GM19240 (cell line): ENCODE results near the gene DNAJC7.
"Not testable (repeated sequence)": the region's sequence is repeated elsewhere in the genome, so short reads cannot be mapped to it uniquely, and the experiment has no call there.

ENCODE experiments used
- DNase-seq: peaks from one replicate; pipeline ENCODE4 v3.0.0; 2011; ENCODE audit warnings: low spot score; ENCODE audit not compliant: insufficient read length

The DNAJC7 gene

DNA sequence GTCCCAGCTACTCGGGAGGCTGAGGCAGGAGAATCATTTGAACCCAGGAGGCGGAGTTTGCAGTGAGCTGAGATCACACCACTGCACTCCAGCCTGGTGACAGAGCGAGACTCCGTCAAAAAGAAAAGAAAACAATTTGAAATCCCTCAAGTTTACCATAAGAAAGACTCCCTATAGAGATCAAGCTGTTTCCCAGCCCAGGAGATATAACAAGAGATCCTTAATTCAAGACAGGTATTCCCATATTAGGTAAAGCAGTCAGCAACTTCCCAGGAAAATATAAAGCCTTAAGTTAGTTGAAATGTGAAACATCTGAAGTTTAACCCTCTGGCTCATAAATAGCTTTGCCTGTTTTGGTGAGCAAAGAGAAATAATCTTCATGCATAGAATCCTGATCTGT is 4.9 kb downstream of the DNAJC7 start:
- DNase-seq = not testable (repeated sequence)

DNA sequence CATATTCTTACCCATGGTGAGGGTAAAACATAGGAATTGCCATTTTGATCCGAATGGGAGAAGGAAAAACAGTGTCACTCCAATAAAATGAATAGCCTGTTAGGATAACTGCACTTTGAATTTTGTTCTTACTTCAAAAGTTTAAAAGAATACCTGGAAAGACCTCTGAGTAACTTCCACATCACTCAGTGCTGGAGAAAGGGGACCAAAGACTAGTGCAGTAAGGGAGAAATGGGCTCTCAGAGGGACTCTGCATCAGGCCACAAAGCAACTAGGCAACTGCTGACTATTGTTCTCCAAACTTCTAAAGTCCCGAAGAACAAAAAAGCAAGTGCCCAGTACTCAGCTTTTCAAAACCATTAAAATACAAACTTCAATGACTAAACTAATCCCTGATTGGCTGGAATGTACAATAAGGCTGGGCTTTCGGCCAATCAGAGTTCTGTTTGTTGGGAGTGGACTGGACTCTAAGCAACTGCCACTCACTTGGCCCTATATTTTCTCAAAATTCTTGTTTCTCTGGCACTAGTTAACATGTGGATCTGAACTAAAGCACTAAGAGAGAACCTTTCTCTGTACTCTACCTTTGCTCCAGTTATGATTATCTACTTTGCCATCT is 6.2 kb downstream of the DNAJC7 start:
- DNase-seq = no peak

DNA sequence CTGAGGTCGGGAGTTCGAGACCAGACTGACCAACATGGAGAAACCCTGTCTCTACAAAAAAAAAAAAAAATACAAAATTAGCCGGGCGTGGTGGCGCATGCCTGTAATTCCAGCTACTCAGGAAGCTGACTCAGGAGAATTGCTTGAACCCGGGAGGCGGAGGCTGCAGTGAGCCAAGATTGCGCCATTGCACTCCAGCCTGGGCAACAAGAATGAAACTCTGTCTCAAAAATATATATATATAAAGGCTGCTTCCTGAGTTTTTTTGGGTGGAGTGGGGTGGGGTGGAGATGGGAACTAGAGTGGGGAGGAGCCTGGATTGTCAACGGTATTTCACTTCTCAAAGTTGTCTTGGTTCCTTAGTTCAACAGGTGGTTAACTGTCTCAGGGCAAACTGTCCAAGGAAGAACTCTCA is 7.0 kb downstream of the DNAJC7 start:
- DNase-seq = not testable (repeated sequence)

DNA sequence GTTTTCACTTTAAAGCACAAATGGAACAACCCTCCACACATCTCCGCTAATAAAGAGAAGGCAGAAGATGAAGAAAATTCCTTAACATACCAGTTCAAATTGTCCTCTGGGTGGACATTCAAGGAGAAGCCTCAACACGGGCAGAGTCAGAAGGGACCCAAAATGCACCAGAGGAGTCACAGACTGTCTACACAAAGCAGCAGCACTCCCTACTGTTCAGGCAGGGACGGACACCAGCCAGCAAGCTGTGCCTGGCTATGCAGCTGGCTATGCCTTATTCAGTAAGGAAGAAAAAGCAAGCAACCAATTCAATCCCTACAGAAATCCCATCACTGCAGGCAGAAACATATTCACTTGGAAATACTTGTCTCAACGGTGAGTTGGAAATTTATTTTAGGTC is 8.1 kb downstream of the DNAJC7 start:
- DNase-seq = no peak

DNA sequence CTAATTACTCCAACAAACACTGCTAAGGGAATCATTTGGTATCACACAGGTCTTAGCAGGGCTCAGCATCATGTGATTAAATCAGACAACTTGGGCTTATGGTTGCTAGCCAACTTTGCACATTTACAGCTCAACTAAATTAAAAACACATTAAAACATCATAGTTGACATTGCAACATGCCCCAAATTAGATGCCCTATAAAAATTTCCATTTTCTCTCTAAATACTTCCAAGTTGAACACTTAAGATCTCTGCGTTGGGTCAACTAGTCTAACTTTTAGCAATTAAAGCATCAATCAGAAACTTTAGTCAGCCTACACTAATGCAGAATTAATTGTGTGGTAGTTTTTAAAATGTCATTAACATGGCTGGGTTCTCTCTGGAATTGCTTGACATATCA is 12.1 kb downstream of the DNAJC7 start:
- DNase-seq = no peak

DNA sequence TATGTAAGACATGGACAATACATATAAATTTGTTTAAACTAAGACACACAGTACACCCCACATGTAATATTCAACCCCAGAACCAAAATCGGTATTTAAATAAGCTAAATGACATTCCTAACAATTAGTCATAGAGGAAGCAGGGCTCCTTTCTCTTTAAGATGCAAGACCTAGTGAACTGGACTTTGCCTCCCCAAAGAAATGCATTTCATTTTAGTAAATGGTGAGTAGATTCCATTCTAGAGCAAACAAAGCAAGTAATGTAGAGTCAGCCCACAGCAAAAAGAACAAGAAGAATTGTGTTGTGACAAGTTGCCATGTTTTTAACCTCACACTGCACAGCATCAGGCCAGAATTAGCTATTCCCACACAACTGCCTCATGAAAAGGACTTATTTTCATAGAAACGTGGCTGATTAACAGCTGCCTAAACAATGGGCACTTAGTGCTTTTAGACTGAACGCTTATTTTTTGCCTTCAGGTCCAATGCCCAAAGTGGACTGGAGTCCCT is 14.4 kb downstream of the DNAJC7 start:
- DNase-seq = no peak

DNA sequence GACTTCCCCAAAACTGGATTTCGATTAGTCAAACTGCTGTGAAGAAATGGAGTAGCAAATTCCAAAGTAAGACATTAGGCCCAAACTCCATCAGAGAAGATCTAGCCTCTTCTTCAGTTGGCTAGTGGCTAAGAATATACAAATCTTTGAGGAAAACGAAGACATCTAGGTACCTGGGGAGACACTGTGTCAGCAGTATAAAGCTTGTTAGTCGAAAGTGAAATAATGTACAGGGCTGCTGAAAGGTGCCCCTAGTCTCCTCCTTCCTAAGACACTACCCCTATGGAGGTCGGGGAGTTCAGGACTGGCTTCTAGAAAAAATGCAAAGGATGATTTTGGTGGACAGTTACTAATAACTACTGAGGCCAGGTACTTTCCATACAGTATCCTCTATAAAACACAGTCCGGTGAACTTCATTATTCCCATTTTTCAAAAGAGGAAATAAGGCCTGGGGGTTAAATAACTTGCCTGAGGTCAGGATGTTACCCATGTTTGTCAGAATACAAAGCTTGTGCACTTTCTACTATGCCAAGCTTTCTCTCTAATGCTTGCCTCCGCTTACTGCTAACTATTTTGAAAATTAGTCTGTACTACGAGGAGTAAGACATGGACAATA is 15.0 kb downstream of the DNAJC7 start:
- DNase-seq = no peak

DNA sequence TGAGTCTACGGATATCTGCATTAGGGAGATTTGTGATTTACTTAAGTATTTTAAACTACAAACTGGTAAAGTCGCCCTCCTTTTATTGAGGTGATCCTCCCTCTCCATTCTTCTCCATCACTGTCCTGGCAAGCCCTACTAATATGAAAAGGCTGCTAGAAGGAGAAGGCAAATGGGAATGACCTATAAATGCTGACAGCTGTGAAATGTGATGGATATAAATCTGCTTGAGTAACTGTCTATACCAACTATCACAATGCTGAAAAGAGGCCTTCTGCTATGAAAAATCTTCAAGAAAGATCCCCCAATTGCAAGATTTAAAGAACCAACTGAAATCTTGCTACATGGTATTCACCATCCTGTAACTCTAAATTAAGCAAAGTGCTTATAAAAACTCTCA is 15.5 kb downstream of the DNAJC7 start:
- DNase-seq = no peak

DNA sequence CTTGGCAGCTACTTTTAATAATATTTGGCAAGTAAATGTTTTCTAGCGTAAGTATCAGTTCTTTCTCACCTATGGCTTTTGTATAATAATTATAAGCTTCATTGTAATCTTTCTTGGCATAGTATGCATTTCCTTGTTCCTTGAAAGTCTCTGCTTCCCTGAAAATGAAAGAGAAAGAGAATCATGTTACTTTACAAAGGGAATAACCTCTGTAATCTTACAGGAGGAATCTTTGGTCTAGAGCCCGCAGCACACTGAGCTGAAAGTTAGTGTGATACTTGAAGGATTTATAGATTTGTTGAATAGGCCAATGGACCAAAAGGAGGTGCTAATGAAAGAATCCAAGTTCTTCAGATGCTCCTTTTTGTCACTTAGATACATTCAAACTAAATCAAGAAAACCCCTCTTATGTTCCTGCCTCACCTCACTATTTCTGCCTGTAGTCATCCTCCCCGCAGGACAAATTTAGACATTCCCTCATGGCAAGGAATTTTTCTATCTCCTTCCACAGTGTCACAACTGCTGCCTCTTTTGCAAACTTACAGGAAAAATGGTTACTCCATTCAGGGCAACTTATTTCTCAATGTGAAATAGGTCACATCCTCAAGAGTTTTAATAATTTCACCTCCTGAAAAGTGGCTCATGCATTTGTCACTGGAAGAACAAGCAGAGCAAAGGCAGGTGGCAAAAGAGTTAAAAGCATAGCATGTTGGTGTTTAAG is 16.7 kb downstream of the DNAJC7 start:
- no peak for DNase-seq

DNA sequence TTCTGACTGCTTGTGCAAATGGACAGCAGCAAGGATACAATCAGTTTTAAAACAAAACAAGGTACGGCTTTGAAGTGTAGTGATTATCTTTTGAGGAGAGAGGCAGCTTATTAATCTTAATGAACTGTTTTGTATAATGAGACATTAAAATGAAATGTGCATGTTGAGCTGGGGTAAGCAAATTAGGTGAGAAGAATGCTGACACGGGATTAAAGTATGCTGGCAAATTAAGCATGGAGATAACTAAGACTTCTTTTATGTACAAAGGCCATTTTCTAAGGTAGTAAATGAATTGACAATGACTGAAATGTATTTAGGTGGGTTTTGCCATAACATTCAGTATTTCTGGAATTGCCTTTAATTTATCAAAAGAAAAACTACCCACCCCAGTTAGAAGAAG is 18.7 kb downstream of the DNAJC7 start:
- DNase-seq = no peak

DNA sequence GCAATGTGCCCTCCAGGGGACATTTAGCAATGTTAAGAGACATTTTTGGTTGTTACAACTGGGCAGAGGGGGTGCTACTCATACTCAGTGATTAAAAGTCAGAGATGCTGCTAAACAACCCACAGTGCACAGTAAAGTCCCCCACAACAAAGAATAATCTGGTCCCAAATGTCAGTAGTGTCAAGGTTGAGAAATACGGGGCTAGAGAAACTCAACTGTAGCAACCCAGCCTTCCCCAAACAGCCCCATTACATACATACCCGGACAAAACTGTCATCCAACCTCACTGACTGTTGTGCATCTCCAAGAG is 20.4 kb downstream of the DNAJC7 start:
- no peak for DNase-seq

DNA sequence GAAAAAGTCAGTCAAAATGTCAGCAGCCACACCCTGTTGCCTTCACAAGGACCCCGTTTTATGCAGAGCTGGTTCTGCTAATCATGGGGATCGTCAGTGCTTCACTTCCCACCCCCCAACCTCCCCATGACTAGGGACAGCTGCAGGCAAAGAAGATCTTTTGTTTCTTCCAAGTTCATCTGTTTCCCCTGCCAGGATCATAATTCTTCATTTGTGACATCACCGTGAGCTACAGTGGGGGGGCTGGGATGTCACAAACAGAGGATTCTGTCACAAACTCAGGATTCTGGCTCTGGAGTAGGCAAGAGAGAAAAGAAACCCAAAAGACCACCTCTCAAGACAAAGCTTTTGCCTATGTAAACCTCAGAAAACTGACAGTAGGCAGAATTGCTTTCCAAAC is 24.7 kb downstream of the DNAJC7 start:
- DNase-seq = no peak

DNA sequence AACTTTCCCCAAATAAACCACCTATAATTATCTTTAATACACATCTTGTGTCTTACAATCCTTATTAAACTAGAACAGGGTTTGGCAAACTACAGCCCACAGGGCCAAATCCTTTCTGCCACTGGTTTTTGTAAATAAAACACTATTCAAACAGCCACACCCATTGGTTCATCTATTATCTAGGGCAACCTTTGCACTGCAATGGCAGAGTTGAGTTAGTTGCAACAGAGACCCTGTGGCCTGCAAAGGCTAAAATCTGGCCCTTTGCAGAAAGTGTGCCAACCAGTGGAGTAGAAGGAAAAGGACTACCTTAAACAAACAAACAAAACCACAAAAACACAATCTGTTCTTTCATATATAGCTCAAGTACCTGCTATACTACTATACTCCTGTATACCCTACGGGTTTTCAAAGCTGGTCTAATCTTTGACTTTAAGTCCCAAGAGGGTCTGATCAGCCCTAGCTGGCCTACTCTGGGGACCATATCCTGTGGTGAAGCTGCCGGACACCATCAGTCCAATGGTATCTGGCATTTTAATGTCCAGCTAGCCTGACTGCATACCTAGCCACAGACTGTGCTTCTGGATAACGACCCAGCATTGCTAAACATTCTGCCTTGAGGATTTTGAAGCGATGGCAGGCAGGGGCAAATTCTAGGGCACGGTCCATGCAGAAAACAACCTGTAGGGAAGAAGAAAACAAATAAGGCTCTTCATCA is 27.4 kb downstream of the DNAJC7 start:
- DNase-seq = no peak

DNA sequence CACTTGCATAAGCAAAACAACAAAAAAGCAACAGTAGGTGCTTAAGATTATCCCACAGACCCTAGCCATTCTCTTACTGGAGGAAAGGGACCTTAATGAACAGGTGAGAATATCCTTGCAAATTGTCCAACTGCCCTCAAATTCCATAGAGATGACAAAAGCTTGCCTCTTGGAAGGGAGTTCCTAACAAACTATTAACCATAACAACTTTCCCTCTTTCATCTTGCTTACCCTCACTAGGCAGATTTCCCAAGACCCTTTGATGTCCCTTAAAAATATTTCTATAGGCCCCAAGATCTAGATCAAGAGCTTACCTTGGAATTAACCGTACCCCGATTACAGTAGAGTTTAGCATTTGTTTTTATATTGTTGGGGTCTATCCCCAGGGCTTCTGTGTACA is 28.8 kb downstream of the DNAJC7 start:
- no peak for DNase-seq

DNA sequence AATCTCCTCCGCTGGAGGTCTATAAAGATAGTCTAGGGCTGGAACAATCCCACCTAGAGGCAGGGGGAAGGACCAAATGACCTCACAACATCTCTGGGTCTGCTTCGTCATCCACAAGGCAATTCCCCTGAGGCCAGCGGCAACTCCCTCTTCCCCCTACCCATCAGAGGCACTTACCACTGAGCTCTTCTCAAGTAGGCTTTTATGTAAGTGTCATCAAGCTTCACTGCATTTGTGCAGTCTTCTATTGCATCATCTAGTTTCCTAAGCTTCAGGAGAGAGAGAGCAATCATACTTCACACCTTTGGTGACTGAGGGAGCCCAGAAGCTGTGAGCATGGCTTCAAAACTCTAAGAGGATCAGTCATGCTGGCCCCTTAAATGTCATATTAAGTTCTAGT is 29.6 kb downstream of the DNAJC7 start:
- no peak for DNase-seq

DNA sequence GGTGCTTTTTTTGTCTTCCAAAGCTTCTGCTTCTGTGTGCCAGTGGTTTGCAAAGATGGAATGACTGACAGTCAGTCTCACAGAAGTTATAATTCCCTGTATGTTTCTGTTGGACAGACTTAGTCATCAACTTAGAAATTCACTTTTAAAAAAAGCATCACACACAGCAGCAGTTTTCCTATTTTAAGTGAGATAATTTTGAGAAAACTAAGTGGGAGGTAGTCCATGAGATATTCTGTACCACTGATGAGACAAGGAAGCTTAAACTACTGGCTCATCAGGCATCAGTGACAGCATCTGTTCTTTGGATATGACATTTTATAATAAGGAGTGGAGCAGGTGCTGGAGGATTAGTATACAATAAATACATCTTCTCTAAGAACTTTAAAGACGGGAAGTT is 30.6 kb downstream of the DNAJC7 start:
- DNase-seq = no peak

DNA sequence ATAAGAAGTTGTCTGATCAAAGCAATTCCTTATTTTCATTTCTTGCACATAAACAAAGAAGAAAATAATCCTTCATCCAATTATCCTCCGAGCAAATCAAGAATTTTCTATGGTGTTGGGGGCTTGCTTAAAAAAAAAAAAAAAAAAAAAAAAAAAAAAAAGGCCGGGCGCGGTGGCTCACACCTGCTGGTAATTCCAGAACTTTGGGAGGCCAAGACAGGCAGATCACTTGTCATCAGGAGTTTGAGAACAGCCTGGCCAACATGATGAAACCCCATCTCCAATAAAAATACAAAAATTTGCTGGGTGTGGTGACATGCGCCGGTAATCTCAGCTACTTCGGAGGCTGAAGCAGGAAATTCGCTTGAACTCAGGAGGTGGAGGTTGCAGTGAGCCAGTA is 31.3 kb downstream of the DNAJC7 start:
- no peak for DNase-seq

DNA sequence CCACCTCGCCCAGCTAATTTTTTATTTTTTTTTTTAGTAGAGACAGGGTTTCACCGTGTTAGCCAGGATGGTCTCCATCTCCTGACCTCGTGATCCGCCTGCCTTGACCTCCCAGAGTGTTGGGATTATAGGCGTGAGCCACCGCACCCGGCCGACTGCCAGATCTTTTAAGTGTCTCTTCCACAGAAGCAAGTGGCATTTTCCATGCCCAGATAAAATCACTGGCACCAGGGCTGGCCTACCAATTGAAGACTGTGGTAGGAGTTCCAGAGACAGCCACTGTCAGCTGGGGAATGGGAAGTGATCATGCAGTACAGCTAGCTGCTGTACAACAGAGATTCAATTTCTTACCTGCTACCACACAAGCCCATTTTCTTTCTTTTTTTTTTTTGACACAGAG is 32.8 kb downstream of the DNAJC7 start:
- no peak for DNase-seq

DNA sequence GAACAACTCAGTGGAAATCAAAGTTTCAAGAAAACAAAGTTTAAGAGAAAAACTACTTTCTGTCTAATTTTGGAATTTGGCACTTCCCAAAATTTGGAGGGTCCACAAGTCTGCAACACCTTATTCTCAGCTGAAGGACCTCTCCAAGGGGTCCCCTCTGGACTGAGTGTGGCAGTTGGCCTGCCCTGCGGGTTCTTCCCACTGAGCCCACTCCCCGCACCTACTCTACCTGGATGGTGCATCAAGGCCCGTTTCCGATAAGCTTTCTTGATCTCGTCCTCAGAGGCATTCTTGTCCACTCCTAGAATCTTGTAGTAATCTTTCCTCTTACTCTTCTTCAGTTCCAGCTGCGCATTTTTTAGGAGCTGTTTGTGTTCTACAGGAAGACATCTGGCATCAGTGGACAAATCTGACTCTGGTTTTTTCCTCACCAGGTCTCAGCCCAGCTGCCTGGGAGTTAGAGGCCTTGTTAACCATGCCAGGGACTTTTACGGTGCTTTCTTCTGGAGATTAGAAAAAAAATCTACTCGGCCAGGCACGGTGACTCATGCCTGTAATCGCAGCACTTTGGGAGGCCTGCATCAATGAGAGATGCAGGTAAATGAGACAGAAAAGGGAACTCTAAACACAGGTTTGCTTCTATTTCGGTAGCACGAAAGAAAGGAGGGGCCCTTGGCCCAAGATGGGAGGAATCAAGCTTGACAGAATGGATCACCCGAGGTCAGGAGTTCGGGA is 35.0 kb downstream of the DNAJC7 start:
- DNase-seq = no peak

DNA sequence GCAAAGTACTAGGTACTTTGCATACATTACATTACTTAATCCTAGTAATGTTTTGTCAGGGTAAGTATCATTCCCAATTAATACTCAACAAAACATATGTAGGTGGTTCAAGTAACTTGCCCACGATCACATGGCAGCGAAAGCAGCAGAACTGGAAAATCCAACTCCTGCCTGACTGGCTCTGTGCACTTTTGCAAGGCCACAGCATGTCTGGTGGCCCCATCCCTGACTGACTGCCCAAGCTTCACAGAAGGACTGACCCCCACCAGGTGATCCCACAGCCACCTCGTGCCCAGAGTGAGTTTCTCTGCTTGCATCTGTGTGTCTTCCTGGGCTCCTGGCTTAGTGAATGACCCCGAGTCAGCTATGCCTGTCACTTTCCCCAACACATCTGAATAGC is 39.2 kb downstream of the DNAJC7 start:
- no peak for DNase-seq

DNA sequence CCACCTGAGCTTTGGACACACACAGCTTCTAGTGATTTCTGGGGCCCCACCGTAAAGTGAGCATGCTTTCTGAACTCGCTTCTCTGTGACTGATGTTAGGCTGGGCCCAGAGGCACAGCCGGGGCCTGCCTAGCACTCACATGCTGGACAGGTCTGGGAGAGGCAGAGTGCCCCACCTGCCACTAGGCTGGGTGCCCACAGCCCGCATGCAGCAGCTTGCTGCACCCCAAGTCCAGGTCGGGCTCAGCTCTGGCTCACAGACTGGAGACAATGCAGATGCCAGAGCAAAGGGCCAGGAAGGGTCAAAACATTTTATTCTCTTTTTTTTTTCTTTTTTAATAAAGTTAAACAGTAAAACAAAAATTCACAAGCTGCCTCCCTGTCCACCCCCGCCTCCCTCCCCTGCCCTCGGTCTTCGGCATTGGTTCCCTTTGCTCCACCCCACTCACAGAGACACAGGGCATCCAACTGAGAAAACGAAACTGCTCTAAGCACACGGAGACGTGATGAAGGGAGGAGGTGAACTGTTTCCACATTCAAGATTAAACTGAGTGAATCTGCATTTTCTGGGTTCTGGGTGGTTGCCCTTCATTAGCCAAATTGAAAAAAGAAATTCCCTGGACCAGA is 41.0 kb downstream of the DNAJC7 start:
- peak; percentile 54 for DNase-seq
